Hematopoietic multipotent progenitor cell treated with erythropoietin and hydrocortisone succinate and interleukin-3 and kit ligand, for 4 days (in vitro differentiated cells): ENCODE measurements around the gene ACP2.
A peak's percentile ranks its signal among the peaks of the same experiment; 100 is the strongest.

Source experiments
- DNase-seq: peaks from one replicate; pipeline ENCODE4 v3.0.0-alpha.2; 2015

ACP2 gene

DNA sequence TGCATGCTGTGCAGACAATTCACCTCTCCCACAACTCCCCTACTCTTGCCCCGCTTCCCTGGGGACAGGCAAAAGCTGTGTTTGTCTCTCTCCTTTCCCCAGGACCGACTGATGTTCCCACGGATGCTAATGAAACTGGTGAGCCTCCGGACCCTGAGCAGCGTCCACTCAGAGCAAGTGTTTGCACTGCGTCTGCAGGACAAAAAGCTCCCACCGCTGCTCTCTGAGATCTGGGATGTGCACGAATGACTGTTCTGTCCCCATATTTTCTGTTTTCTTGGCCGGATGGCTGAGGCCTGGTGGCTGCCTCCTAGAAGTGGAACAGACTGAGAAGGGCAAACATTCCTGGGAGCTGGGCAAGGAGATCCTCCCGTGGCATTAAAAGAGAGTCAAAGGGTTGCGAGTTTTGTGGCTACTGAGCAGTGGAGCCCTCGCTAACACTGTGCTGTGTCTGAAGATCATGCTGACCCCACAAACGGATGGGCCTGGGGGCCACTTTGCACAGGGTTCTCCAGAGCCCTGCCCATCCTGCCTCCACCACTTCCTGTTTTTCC is 19.9 kb upstream of the ACP2 start:
- no peak for DNase-seq

DNA sequence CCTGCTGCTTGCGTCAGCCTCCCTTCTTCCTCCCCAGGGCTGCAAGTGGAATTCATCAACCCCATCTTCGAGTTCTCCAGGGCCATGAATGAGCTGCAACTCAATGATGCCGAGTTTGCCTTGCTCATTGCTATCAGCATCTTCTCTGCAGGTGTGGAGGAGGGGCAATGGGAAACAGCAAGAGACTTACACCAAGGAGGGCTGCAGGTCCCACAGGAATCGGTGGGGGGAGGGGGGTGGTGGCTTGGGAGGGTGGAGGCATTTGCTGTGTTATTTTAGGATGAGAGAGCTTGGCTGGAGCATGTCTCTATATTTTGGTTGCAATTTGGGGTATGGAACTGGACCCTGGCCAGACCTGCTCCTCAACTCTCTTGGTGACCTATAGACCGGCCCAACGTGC is 19.3 kb upstream of the ACP2 start:
- DNase-seq = no peak

DNA sequence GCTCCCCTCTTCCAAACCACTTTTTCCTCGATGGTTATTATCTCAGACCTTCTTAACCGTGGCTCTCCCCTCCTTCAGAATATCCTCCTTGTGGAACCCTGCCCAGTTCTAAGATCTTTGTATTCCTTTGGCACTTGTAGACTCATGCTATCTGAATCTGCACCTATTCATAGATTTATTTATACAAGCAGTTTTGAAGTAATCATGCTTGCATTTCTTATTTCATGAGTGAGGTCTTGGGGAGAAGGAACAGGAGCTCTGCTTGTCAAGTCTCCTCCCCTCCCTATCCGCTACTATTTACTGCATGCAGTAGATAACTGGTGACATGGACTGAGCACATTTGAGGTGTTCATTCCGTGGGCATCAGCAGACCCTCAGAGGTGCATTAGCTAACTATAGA is 15.9 kb upstream of the ACP2 start:
- DNase-seq = peak; percentile 60

DNA sequence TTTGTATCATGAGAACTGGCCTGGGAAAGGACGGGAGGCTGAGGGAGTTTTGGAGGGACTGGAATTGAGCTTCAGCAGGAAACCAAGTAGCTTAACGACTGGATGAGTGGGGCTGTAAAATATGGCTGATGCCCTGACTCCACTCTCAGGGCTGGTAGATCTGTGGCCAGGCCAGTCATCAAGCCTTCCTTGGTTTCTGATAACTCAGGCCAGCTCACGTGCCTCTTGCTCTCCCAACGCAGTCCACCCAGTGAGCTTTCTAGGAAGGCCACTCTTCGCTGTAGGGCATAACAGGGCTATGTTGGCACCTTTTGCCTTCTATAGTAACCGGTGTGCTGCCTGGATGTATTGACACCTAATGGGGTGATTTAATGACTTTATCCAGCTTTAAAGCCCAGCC is 15.5 kb upstream of the ACP2 start:
- DNase-seq = no peak

DNA sequence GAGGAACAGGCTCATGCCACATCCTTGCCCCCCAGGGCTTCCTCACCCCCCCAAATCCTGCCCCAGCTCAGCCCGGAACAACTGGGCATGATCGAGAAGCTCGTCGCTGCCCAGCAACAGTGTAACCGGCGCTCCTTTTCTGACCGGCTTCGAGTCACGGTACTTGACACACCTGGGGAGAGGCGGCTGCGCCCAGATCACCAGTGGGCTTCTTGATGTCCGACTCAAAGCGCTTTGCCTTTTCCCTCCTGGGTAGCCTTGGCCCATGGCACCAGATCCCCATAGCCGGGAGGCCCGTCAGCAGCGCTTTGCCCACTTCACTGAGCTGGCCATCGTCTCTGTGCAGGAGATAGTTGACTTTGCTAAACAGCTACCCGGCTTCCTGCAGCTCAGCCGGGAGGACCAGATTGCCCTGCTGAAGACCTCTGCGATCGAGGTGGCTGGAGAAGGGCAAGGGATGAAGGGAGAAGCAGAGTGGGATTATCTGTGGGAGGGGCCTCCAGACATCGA is 12.7 kb upstream of the ACP2 start:
- DNase-seq = no peak

DNA sequence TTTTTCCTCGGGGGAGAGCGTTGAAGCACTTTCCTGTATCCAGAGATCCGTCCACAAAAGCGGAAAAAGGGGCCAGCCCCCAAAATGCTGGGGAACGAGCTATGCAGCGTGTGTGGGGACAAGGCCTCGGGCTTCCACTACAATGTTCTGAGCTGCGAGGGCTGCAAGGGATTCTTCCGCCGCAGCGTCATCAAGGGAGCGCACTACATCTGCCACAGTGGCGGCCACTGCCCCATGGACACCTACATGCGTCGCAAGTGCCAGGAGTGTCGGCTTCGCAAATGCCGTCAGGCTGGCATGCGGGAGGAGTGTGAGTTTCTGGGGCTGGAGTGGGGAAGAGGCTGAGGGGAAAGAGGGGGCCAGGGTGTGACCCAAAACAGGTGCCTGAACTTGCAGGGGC is 11.8 kb upstream of the ACP2 start:
- DNase-seq = no peak

DNA sequence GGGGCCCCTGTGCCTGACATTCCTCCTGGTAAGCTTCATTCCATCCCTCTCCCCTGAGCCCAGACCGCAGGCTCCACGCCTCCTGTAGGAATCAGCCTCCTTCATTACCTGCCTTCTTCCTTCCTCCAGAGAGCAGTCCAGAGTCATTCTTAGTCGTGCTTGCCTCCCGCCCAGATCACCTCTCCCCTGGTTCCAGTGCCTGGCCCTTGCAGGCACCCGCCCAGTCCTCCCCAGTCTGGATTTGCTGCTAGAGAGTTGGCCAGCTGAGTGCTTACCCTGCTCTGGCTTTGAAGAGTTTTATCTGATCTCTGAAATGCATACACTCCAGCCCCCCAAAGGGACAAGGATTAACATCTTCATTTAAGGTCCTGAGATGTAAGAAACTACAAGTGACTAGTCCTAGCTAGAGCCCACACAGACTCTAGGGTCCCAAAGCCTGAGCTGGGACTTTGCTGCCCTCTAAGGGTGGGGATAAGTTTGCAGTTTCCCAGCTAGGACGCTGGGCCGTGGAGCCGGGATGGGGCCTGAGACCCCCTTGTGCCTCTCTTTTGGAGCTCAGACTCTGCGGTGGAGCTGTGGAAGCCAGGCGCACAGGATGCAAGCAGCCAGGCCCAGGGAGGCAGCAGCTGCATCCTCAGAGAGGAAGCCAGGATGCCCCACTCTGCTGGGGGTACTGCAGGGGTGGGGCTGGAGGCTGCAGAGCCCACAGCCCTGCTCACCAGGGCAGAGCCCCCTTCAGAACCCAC is 10.8 kb upstream of the ACP2 start:
- peak; percentile 82 for DNase-seq

DNA sequence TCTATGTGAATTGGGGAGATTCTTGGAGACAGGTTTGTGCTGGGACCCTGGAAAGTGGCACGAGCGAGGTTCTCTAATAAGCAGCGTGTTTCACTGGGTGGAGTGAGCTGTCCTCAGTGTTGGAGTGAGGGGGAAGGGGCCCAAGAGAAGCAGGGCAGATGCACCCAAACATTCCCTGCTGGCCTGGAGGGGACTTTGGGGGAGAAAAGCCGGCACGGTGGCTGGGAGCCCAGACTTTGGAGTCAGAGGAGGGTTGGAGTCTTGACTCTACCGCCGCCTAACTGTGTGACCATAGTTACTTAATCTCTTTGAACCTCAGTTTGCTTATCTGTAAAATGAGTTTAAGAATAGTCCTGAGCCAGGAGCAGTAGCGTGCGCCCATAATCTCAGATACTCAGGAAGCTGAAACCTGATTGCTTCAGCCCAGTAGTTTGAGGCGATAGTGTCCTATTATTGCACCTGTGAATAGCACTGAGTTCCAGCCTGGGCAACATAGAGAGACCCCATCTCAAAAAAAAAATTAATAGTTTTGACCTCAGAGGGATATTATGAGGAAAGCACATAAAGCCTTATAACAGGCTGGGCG is 9.8 kb upstream of the ACP2 start:
- peak; percentile 48 for DNase-seq

DNA sequence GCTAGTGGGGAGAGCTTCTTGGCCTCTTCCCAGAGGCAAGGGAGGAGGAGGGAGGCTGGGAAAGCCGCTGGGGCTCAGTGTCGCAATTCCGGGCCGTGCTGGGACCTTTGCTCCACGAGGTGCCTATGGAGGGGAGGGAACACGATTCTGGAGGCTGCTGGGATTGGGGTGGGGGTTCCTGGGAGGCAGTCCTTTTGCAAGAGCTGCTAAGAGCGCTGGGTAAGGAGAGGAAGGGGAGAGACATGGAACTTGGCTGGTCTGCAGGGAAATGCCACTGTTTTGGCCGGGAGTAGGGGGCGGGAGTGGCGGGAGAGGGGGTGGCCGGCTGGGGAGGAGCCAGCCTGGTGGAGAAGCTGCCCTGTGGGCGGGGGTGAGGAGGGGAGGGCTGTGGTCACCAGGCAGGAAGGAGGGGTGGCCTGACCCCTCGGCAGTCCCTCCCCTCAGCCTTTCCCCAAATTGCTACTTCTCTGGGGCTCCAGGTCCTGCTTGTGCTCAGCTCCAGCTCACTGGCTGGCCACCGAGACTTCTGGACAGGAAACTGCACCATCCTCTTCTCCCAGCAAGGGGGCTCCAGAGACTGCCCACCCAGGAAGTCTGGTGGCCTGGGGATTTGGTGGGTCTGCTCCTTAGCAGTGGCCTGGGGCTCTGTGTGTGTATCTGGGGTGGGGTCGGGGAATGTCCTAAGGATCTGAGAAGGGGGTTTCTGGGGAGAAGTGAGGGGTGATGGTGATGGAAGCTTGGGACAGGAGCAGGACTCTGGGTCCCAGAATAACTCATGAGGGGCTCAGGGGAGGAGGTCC is 9.1 kb upstream of the ACP2 start, which contains the start of gene NR1H3:
Gene NR1H3 (plus strand): TSS at position 480 of the 800 bp plus-strand sequence. CDS start 1,221 bp downstream, outside the sequence.
- DNase-seq = peak; percentile 80

DNA sequence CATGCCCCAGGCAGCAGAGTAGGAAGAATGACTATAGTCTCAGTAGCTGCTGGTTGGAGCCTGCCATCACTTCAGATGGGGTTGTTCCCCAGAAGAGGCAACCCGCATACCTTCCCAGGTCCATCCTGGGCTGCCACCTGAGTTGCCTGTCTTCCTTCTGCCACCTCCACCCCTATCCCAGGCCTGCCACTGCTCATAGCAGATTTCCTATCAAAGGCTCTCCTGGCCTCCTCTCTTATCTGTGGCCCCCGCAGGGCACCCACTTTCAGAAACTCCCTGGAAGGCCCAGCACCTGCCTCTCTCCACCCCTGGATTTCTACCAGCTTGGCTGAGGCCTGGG is 8.5 kb upstream of the ACP2 start:
- no peak for DNase-seq

DNA sequence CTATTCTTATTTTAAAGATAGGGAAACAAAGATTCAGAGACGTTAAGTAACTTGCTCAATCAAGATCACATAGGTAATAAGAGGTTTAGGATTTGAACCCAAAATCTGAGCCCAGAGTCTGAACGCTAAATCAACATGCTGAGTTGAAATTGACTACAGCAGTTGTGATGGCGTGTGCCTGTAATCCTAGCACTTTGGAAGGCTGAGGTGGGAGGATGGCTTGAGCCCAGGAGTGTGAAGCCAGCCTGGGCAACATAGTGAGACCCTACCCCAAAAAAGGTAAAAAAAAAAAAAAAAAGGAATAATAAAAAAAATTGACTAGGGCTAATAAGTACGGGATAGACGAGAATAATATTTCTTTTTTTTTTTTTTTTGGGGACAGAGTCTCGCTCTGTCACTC is 7.8 kb upstream of the ACP2 start:
- no peak for DNase-seq

DNA sequence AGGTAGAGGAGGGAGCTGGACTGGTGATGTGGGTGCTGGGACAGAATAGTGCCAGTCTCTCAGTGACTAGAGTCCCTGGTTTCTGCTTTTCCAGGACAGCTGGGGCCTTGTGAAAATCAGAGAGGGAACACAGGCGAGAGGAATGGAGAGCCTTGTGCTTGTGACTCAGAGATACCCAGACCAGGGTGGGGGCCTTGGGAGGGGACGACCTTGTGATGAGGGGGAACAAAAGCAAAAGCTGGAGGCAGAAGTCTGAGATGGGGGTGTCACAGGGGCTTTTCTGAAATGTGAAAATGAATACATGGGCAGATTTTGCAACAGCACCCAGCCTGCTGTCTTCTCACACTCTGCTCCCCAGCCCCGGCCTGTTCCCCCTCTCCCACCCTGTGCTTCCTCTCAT is 5.8 kb upstream of the ACP2 start:
- DNase-seq = no peak

DNA sequence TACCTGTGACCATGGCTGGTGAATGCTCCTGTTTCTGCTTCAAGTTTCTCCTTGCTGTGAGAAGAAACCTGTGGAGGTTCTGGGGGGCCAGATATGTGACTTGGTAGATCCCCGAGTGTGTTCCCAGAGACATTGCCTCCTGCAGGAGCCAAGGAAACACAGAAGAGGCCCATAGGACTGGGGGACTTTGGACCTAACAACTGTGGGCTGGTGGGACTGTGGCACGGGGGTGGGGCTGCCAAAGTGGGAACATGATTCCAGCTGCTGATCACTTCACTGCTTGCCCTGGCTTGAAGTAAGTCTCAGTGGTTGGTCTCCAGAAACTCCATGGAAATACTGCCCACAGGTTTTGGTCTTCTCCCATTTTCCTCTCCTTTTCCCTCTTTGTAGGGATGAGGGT is 5.0 kb upstream of the ACP2 start:
- no peak for DNase-seq

DNA sequence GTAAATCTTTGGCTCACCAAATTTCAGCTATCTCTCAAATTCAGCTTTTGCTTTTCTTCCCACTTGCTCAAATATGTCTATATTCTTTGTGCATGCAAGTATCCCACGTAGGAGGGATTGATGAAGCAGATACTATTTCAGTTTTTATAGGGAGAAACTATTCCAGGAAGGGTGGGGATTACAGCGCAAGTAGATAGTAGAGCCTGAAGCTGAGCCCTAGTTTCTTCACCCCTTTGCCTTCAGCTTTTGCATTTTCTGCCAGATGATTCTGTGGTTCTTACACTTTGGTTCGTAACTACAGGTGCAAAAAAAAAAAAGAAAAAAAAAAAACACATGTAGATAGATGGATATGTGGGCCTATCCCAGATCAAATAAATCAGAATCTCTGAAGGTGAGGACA is 3.1 kb upstream of the ACP2 start:
- no peak for DNase-seq

DNA sequence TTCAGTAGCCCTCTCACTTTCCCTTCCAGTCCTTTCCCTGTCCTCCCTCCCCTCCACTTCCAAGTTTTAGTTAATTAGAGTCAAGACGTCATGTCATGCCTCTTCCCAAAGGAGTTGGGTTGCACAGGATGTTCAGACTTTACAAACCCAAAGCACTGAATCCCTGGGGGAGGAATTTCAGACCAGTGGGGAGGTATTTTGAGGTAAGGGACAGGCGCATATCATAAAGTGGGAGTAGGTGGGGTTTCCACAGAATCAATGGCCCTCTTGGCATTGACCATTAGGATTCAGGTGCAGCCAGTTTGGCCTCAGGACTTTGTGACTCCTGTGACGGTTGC is 733 bp upstream of the ACP2 start:
- DNase-seq = no peak

DNA sequence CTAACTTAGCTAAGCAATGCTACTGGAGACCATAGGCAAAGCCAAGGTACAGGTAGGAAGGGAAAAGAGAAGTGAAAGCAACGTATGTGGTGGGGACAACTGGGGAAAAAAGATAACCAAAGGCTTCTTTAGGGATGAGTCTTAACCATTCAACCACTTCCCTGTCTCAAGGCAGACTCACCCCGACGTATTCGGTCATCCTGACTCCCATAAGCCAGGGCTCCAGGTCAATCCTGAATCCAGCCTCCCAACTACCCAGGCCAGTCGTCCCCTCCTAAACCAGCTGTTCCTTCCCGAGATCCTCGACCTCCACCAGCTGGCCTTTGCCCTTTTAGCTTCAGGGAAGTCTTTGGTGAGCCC is 330 bp downstream of the ACP2 start:
- no peak for DNase-seq

DNA sequence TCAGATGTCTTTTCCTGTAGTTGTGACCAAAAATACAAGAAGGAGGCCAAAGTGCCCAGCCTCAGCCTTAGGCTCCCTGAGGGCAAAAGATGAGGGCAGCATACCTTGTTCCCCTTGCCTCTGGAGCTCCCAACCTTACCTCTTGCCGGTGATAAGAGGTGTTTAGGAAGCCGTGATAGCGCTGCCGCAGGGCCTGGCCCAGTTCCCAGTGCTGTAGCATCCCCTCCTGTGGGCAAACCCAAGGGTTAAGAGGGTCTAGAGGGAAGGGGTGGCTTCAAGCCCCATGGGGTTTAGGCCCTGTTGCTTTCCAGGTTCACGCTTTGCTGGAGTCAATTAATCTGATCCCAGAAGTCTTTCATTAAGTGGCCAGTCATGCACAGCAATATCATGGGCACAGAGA is 1.1 kb downstream of the ACP2 start:
- DNase-seq = no peak

DNA sequence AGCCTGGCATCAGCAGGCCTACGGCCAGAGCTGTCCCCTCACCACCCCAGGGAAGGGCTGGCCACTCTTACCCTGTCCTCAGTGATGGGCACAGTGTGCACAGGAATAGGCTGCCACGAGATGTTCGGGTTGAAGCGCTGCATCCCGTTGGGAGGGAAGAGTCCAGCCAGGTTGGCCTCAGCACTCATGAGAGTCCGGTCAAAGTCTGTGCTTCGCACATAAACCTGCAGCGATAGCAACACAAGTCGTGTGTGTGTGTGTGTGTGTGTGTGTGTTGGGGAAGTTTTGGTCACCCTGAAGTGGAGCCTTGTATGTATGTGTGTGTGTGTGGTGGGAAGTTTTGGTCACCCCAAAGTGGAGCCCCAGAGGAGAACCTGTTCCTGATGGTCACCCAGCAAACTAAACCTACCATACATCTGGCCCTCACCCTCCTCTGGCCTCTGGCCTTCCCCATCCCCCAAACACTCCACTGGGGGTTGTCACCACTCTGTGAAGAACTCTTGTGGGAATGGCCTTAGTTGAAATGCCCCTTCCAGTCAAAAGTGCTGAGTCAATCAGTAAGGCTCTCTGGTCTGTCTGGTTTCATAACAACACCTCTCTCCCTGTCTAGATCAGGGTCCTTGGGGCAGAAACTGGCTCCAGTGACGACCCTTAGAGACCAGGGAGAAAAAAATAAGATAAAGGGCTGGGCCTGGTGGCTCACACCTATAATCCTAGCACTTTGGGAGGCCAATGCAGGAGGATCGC is 2.8 kb downstream of the ACP2 start:
- DNase-seq = no peak

DNA sequence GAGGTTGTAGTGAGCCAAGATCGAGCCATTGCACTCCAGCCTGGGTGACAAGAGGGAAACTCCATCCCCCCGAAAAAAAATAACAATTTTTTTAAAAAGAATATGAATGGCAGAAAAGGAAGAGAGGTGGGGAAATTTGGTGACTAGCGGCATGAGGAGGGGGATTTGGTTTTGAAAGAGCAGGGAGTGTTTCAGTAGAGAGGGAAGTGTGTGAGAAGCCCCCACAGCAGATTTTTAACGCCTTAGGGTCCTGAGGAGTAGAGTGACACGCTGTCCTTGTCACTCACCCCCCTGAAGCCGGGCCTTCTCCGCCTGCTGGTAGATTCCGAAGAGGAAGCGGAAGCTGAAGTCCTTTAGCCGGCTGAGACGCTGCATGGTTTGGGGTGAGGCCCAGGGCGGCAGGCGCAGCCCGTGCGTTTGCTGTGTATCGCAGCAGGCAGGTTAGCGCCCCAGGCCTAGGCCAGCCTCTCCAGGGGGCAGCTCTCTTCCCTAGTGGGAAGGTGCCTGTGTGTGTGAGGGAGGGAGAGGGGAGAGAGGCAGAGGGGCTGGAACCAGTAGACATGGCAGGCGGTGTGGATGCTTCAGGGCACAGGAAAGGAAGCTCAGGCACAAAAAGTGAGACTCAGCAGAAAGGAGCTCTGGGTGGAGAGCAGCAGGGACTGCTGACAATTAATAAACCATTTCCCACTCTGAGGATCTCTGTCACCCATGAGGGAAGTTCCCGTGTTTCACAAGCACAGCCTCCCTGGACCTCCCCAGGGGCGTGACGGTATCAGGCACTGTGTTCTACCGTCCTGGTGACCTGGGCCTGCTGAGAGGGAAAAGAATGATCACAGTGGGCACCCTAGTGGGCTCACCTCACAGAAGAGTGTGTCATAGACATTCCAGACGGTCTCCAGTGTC is 3.9 kb downstream of the ACP2 start:
- DNase-seq = no peak

DNA sequence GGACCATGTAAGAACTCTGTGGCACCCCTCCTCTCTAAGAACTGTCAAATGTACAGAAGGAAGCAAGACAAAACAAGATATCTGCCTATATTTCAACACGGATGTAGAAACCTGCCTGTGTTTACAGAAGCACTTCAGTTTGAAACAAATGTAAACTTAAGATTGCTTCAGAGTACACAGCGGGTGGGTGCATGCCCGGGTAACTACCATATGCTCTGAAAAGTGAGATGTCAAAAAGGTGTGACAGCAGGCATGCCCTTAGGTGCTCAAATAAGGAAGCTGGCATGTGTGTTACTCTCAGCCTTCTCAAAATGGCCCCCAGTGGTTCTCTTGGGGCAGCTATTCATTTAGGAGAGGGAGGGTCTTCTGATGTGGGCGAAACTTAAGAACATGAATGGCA is 5.2 kb downstream of the ACP2 start:
- no peak for DNase-seq

DNA sequence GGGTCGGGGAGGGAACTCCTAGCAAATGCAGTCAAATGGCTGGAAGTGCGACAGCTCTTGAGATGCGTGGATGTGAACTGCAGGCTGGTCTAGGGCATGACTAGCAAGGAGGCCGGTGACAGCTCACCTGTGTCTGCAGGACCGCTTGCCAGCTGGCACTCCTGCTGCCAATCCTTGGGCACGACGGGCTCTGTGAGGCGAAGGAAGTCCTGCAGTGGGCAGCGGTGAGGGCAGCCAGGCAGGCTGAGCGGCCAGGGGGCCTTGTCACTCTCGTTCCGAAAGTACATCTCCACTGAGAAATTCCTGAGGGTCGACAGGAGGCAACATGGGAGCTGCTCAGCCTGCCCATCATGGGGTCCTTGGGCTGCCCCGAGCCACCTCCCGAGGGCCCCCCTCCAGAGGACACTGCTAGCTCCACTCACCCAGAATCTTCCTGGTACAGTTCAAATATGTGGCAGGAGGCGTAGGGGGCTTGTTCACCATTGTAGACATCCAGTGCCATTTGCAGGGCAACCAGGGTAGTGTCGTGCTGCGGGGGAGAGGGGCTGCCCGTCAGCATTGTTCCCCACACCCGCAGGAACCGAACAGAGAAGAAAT is 5.9 kb downstream of the ACP2 start:
- DNase-seq = no peak

DNA sequence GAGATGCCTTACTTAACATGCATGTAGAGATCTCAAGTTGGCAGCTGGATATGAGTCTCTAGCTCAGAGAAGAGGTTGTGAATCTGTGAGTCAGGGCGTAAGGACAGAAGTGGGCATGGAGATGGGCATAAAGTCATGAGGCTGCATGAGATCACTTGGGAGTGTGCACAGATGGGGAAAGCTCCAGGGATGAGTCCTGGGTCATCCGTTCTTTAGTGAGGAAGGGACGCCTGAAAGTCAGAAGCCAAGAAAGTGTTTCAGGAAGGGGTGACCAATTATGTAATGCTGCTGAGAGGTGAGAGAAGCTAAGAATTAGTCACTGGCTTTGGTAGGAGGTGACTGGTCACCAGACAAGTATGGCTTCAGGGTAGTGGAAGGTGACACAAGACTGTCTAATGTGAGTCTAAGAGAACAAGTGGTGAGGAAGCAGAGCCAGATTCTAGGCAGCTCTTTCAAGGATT is 6.7 kb downstream of the ACP2 start:
- DNase-seq = no peak
